Neural progenitor cell (in vitro differentiated cells): Measurements from ENCODE around the gene PTPRN2. TPM values are rescaled to one million over a fixed set of nuclear protein-coding genes. Genes with fewer than 3 reads are reported as not detected.

Experiments used
- DNase-seq: peaks from one replicate; pipeline ENCODE4 v3.0.0-alpha.2; 2016; ENCODE audit warnings: low spot score
- H2AFZ ChIP-seq: fragments of 200-600 bp; sonication (generic); replicated peaks from 2 replicates; pipeline ENCODE4 v1.6.1; 2016; ENCODE audit warnings: antibody characterized with exemption
- H3F3A ChIP-seq: fragments of 200-600 bp; sonication (generic); 2 replicates; pipeline ENCODE4 v1.6.1; 2016; ENCODE audit warnings: antibody characterized with exemption, low read depth
- H3K27ac ChIP-seq: fragments of 200-600 bp; sonication (generic); 2 replicates; pipeline ENCODE4 v1.5.1; 2016; ENCODE audit warnings: mild to moderate bottlenecking
- H3K27me3 ChIP-seq: fragments of 200-600 bp; sonication (generic); 2 replicates; pipeline ENCODE4 v1.6.1; 2016; ENCODE audit warnings: mild to moderate bottlenecking, moderate library complexity
- H3K36me3 ChIP-seq: fragments of 200-600 bp; sonication (generic); 2 replicates; pipeline ENCODE4 v1.5.1; 2016
- H3K4me1 ChIP-seq: fragments of 200-600 bp; sonication (generic); 2 replicates; pipeline ENCODE4 v1.6.1; 2016; ENCODE audit warnings: mixed run types
- H3K4me2 ChIP-seq: fragments of 200-600 bp; sonication (generic); 2 replicates; pipeline ENCODE4 v1.6.1; 2016
- H3K4me3 ChIP-seq: fragments of 200-600 bp; sonication (generic); 2 replicates; pipeline ENCODE4 v1.5.1; 2016
- H3K79me2 ChIP-seq: fragments of 200-600 bp; sonication (generic); 2 replicates; pipeline ENCODE4 v1.6.1; 2016; ENCODE audit warnings: low read depth
- H3K9ac ChIP-seq: fragments of 200-600 bp; sonication (generic); 2 replicates; pipeline ENCODE4 v1.6.1; 2016
- H3K9me3 ChIP-seq: fragments of 200-600 bp; sonication (generic); 2 replicates; pipeline ENCODE4 v1.5.1; 2016; ENCODE audit warnings: low read depth
- H4K20me1 ChIP-seq: fragments of 200-600 bp; sonication (generic); 2 replicates; pipeline ENCODE4 v1.6.1; 2016; ENCODE audit warnings: low read depth
- H3K27ac Mint-ChIP-seq: 3 replicates; pipeline ENCODE4 v1.8.0; 2021; ENCODE audit warnings: mixed read lengths
- H3K27me3 Mint-ChIP-seq: 2 replicates; pipeline ENCODE4 v1.8.0; 2022; ENCODE audit warnings: low read depth, mild to moderate bottlenecking, inconsistent platforms, moderate library complexity, mixed read lengths; ENCODE audit not compliant: insufficient read depth
- H3K36me3 Mint-ChIP-seq: 3 replicates; pipeline ENCODE4 v1.8.0; 2021; ENCODE audit warnings: mixed read lengths
- H3K4me1 Mint-ChIP-seq: 3 replicates; pipeline ENCODE4 v1.8.0; 2021; ENCODE audit warnings: mixed read lengths
- H3K4me3 Mint-ChIP-seq: 3 replicates; pipeline ENCODE4 v1.8.0; 2021; ENCODE audit warnings: mild to moderate bottlenecking, moderate library complexity, mixed read lengths
- H3K9me3 Mint-ChIP-seq: 3 replicates; pipeline ENCODE4 v1.8.0; 2020; ENCODE audit warnings: mixed read lengths
- CTCF ChIP-seq: fragments of 200-600 bp; sonication (generic); IDR thresholded peaks from 2 replicates; pipeline ENCODE4 v1.5.1; 2017; ENCODE audit warnings: antibody characterized with exemption, mild to moderate bottlenecking
- EZH2 ChIP-seq: fragments of 200-600 bp; sonication (generic); IDR thresholded peaks from 2 replicates; pipeline ENCODE4 v1.6.1; 2017; ENCODE audit warnings: antibody characterized with exemption, mild to moderate bottlenecking, moderate library complexity
- EZH2phosphoT487 ChIP-seq: fragments of 200-600 bp; sonication (generic); IDR thresholded peaks from 2 replicates; pipeline ENCODE4 v1.6.1; 2017; ENCODE audit warnings: antibody characterized with exemption
- total RNA-seq: library from RNA; depleted of rRNA; stranded (reverse); fragments of >200 nt; gene quantifications from 2 replicates; pipeline ENCODE4 v1.2.3, GENCODE V29; 2015; ENCODE audit warnings: low replicate concordance

PTPRN2 gene
- total RNA-seq, 1 donor from 2014 or later = 3.0 TPM

- Histone ChIP-seq H3K79me2 (no peaks in the 10 kb centered on the region), H2AFZ (no peak overlapping the region), H3K4me2 (no peak overlapping the region), H4K20me1 (no peaks in the 10 kb centered on the region), H3K9me3 (no peaks in the 10 kb centered on the region), H3K4me3 (no peak overlapping the region), H3K27me3 (no peaks in the 10 kb centered on the region), H3K27ac (no peak overlapping the region), H3K4me1 (peaks cover 13% of the 10 kb centered on the region), H3K36me3 (no peaks in the 10 kb centered on the region), H3K9ac (no peak overlapping the region), H3F3A (peaks cover 7% of the 10 kb centered on the region)
- Mint-ChIP-seq H3K27ac (peak overlapping the region; percentile 28), H3K4me1 (peaks cover 16% of the 10 kb centered on the region), H3K36me3 (peaks cover 7% of the 10 kb centered on the region), H3K27me3 (peaks cover 12% of the 10 kb centered on the region), H3K4me3 (no peak overlapping the region), H3K9me3 (peaks cover 26% of the 10 kb centered on the region)
- TF ChIP-seq EZH2phosphoT487 (no peak), CTCF (no peak), EZH2 (no peak)
- DNase-seq = no peak
Observed at GRCh38 chr7:157929671-157930070, 658.0 kb downstream of the PTPRN2 start.

- Mint-ChIP-seq H3K36me3 (peaks cover 7% of the 10 kb centered on the region), H3K27me3 (peaks cover 9% of the 10 kb centered on the region), H3K4me1 (peaks cover 16% of the 10 kb centered on the region), H3K27ac (no peak overlapping the region), H3K4me3 (no peak overlapping the region), H3K9me3 (peaks cover 18% of the 10 kb centered on the region)
- Histone ChIP-seq H3F3A (peaks cover 7% of the 10 kb centered on the region), H3K9ac (no peak overlapping the region), H3K36me3 (no peaks in the 10 kb centered on the region), H3K4me2 (no peak overlapping the region), H2AFZ (no peak overlapping the region), H3K27me3 (no peaks in the 10 kb centered on the region), H4K20me1 (no peaks in the 10 kb centered on the region), H3K9me3 (no peaks in the 10 kb centered on the region), H3K4me1 (peaks cover 13% of the 10 kb centered on the region), H3K4me3 (no peak overlapping the region), H3K27ac (no peak overlapping the region), H3K79me2 (no peaks in the 10 kb centered on the region)
- TF ChIP-seq EZH2phosphoT487 (no peak), CTCF (no peak), EZH2 (no peak)
- no peak for DNase-seq
Observed at GRCh38 chr7:157928808-157929425, 658.7 kb downstream of the PTPRN2 start.

- peaks cover 9% of the 10 kb centered on the region for H3K27me3 Mint-ChIP-seq
- H3K4me2 ChIP-seq = no peak overlapping the region
- H3F3A ChIP-seq = peaks cover 7% of the 10 kb centered on the region
Observed at GRCh38 chr7:157928171-157928794, 659.3 kb downstream of the PTPRN2 start.

More at GRCh38 chr7:157928171-157928794, 659.3 kb downstream of the PTPRN2 start:
- H3K4me3 Mint-ChIP-seq = no peak overlapping the region
- TF ChIP-seq EZH2 = no peak
- no peak for TF ChIP-seq EZH2phosphoT487
- TF ChIP-seq CTCF = no peak
- Histone ChIP-seq H3K27me3 (no peaks in the 10 kb centered on the region), H3K9me3 (no peaks in the 10 kb centered on the region), H3K79me2 (no peaks in the 10 kb centered on the region), H4K20me1 (no peaks in the 10 kb centered on the region), H3K4me1 (peaks cover 13% of the 10 kb centered on the region), H3K36me3 (no peaks in the 10 kb centered on the region), H3K9ac (no peak overlapping the region), H2AFZ (no peak overlapping the region), H3K27ac (no peak overlapping the region), H3K4me3 (no peak overlapping the region)
- DNase-seq = no peak
- H3K4me1 Mint-ChIP-seq = peaks cover 16% of the 10 kb centered on the region
- peaks cover 15% of the 10 kb centered on the region for H3K9me3 Mint-ChIP-seq
- peaks cover 7% of the 10 kb centered on the region for H3K36me3 Mint-ChIP-seq
- peak overlapping the region; percentile 57 for H3K27ac Mint-ChIP-seq
